HG02759 (cell line): Measurements from ENCODE around the gene ATG2B.
"Not testable (repeated sequence)": the region's sequence is repeated elsewhere in the genome, so short reads cannot be mapped to it uniquely, and the experiment has no call there.

ENCODE experiments used
- ATAC-seq: cut with Tn5 transposase; IDR thresholded peaks from one replicate; pipeline ENCODE4 v1.9.1; 2021; ENCODE audit warnings: mild to moderate bottlenecking, moderate library complexity; ENCODE audit not compliant: unreplicated experiment

ATG2B gene

DNA sequence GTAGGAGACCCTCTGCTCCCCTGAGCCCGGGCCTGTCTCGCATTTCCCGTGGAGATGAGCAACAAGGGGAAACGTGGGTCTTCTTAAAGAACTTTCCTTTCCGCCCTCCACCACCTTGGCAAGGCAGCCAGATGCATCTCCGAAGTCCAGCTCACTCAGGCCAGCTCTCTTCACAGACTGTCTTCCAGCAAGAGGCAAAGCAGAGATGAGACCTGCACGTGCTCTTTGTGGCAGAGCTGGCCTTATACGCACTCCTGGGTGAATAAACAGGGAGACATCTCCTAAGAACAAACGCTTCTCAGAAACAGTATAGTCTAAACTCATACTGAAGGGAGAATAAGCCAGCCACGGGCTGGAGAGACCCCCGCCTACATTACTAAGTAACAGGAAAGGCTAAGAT lies 108.5 kb downstream of the ATG2B start:
- no peak for ATAC-seq

DNA sequence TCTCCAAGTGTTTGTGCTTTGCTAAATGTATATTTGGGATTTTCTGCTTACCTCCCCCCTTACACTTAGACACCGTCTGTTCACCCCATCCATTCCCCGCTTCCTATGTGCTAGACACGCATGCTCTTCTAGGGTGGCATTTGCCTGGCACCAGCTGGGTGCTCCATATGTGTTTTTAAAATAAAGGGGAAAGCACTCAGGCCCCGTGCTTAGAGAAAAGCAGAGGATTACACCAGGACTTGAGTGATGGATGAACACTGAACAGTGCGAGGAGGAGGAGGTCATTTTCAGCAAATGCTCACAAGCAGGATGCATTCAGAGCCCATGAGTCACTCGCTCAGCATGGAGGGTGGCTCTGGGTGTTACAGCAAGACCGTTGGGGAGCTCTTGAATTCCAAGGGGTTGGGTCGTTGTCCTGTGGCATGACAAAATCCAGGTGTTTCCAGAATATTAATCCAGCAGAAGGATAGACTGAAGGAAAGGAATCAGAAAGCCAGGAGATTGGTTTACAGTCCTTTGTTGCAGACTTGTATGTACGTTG lies 110.1 kb downstream of the ATG2B start:
- no peak for ATAC-seq

DNA sequence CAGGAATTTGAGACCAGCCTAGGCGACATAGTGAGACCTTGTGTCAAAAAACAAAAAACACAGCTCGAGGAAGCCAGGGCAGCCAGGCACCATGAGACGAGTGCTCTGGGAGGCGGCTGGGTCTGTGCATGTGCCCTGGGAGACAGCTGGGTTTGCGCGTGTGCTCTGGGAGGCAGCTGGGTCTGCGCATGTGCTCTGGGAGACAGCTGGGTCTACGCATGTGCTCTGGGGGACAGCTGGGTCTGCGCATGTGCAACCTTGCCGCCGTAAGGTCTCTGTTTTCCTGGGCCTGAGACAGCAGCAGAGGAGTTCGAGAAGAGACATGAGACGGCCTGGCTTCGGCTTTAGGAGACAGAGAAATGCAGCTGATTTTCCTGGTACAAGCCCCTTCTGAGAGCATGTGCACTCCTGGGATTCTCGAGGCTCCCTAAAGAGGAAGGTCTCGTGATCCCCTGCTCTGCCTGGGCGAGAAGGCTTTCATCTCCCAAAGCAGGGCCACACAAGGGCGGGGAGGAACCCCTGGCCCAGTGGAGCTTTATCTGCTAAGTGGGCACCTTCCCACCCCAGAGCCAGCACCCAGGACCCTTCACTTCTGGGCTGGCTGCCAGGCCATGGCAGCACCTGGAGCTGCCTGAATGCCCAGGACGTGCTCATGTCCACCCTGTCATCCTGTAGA lies 110.7 kb downstream of the ATG2B start:
- ATAC-seq = no peak

DNA sequence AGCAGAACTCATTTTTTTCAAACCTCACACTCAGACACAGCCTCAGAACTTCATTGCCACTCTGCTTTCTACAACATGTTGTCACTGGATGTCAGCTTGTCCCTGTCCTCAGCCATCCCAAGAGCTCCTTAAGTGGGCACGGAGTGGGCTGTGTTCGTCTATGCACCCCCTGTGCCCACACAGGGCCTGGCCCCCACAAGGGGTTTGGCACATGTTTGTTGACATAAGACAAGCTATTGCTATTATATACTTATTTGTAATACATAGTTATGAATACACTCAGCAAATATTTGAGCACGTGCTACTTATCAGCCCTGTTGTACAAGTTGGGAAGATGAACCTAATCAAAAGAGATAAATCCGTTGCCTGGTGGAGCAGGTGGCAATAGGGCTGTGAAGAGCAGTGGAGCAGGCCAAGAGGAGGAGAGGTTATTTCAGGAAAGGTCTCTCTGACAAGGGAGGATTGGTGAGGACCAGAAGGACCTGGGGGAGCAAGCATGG lies 111.4 kb downstream of the ATG2B start:
- no peak for ATAC-seq

DNA sequence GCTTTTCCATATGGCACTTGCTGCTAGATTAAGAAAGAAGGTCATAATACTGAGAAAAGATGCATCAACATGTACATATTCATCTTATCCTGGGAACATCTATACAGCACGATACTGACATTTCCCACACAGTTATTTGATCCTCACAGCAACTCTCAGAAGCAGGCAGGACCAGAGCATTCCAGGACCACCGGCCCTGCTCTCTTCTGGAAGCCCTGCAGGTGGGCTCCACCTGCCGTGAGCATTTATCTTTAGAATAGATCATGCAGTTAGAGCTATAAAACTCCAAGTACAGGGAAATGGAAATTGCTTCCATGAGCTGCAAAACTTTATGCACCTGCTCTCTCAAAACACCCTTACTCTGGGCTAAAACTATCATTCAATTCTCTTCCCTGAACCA lies 112.7 kb downstream of the ATG2B start:
- no peak for ATAC-seq

DNA sequence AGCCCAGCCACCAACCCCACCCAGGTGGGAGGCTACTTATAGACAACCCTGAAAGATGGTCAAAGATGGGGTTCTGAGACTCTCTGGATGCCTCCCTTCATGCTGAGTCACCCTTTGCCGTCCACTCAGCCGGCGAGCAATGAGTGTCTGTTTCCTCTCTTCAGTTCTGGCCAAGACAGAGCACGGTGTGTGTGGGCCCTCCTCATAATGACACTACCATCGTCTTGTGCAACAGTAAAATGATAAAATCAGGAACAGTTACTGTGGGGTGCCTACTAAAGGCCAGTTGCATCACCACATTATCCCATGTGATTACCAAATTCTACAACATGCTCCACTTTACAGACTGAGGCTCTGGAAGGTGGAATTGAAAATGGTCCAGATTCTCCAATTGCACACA lies 114.1 kb downstream of the ATG2B start:
- ATAC-seq = no peak

DNA sequence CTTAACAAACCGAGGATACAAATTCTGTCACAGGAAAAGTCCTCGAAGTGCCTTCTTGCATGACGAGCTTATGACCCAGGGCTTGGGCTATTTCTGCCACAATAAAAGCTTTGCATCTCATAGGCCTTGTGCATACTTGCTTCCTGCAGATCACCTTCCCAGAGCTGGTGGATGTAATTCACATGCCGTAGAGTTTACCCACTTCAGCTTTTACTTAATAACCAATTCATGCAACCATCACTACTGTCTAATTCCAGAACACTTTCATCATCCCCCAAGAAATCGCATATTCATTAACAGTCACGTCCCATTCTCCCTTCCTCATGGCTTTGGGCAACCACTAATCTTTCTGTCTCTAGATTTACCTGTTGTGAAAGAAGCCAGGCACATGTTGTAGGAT lies 116.1 kb downstream of the ATG2B start:
- ATAC-seq = no peak

DNA sequence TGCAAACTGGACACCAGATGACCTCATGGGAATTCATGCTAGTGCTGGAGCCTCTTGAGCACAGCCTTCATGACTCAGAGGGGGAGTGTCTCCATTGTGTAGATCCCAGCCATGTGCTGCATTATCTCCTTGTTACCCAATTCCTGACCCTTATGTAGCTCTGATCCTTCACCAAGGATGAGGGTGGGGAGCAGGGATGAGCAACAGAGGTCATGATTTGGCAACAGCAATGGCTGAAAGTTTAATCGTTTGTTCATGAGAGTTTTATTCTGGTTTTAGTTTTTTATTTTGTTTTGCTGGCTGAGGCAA lies 116.6 kb downstream of the ATG2B start:
- ATAC-seq = no peak

DNA sequence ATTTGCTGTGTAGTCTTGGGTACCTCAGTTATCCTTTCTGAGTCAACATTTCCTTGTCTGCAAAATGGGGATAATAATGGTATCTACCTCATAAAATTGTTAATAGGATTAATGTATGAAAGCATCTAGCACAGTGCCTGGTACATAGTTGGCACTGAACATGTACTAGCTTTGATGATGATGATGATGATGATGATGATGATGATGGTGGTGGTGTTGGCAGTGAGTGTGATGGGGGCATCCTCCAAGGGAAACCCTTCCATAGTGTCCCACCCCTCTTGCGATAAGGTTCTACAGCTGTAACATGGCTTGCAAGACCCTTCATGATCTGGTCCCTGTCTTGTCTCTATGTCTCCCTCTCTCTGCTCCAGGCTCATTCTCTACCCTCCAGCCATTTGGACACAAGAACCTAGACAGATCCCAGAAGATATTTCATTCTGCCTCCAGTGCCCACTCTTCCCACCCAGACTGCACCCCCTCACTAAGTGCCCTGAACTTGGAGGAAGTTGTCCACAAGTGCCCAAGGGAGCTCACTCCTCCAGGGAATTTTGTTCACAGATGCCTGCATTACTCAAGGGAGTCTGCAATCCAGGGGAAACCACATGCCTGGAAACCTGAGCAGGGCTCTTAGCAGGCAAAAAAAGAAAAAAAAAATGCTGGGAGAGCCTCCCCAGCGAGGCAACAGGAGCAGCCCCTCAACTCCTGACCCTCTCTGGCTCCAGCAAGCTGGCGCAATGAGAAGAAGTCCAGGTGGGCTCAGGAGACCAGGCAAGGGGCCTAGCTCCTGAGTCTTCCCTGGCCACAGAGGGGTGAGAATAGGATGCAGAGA lies 117.2 kb downstream of the ATG2B start:
- no peak for ATAC-seq

DNA sequence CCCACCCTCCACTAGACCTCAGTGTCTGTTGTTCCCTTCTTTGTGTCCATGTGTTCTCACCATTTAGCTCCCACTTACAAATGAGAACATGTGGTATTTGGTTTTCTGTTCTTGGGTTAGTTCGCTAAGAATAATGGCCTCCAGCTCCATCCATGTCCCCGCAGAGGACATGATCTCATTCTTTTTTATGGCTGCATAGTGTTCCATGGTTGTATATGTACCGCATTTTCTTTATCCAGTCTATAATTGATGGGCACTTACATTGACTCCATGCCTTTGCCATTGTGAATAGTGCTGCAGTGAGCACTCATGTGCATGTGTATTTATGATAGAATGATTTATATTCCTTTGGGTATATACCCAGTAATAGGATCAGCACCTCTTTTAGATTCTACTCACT lies 118.1 kb downstream of the ATG2B start:
- not testable (repeated sequence) for ATAC-seq

DNA sequence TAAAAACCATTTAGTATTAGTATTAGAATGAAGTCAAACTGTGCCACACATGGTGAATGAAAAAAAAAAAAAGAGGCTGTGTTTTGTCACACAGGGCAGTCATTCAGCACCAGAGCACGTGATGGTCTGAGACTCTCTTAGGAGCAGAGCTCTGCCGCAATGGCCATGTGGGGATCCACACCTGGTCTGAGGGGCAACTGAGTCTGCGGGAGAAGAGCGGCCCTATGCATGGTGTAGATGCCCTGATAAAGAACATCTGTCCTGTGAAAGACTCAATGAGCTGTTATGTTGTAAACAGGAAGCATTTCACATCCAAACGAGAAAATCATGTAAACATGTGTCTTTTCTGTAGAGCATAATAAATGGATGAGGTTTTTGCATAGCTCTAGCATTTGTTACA lies 119.4 kb downstream of the ATG2B start:
- no peak for ATAC-seq

DNA sequence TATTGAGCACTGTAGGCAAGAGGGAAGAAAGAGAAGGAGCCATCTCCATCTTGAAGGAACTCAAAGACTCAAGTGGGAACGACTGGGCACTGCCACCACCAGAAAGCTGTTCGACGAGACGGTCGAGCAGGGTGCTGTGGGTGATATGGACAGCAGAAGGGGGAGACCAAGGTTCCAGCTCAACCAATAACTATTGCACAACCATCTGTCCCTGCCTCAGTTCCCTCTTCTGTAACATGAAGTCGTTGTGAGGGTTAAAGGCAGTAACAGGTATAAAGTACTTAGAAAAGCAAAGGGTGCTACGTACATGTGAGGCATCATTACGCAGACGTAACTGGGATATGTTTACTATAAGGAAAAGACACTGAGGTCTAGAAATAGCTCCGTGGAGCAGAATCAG lies 121.0 kb downstream of the ATG2B start:
- ATAC-seq = no peak

DNA sequence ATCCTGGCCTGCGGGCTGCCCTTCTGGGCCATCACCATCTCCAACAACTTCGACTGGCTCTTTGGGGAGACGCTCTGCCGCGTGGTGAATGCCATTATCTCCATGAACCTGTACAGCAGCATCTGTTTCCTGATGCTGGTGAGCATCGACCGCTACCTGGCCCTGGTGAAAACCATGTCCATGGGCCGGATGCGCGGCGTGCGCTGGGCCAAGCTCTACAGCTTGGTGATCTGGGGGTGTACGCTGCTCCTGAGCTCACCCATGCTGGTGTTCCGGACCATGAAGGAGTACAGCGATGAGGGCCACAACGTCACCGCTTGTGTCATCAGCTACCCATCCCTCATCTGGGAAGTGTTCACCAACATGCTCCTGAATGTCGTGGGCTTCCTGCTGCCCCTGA lies 122.5 kb downstream of the ATG2B start:
- ATAC-seq = no peak

DNA sequence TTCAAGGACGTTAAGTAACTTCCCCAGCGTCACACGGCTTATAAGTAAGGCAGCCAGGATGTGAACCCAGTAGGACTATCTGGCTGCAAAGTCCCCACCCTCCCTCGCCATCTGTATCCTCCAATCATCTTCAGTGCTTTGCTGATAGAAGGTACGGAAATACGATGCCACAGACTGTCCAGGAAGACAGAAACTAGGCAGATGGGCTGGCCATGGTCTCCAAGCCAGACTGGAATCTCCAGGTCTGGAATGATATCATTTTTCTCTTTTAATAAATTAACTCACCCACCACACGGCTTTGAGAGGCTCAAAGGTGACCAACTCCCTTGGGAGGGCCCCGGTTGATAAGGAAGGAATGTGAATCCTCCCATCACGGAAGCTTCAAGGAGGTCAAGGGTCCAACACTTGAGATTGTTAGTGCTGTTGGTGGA lies 123.4 kb downstream of the ATG2B start:
- no peak for ATAC-seq

DNA sequence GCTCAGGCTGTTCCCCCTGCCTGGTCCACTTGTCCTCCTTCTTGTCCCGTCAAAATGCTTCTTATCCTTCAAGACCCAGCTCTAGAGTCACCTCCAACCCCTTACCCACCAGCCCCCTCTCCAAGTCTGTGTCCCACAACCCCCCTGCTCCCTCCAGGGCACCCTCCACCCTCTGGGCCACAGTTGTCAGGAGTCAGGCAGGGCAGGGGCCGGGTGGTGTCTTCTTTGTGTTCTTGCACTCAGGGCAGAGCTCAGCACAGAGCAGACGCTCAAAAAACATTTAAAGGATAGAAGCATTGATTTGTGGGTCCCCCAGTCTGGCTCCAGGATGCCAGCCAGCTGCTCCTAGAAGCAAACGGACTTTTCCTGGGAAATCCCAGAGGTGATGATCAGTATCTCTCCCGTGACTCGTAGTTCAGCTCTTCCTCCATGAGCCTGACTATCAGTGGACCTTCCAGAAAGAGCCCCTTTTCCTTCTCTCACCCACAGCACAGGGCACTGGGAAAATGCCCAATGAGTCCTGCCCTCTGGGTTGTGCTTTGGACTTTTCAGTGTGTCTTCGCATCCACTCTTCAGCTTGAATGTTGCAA lies 124.4 kb downstream of the ATG2B start:
- no peak for ATAC-seq

DNA sequence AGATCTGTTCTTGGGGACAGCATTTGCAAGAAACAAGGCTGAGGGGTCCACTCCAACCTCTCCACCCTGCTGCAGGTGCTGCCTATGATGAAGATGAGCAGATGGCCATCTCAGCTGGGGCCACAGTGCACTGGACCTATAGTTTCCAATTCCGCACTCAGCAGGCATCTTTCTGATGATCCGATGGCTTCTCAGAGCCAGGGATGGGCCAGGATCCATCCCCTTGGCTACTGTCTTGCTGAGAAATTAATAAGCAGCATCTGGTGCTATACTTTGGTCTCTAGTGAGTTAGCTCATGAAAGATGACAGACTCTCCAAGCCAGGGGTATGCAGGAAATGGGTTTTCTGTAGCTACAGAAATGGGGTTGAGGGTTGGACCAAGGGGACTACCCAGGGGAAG lies 125.5 kb downstream of the ATG2B start:
- ATAC-seq = no peak

DNA sequence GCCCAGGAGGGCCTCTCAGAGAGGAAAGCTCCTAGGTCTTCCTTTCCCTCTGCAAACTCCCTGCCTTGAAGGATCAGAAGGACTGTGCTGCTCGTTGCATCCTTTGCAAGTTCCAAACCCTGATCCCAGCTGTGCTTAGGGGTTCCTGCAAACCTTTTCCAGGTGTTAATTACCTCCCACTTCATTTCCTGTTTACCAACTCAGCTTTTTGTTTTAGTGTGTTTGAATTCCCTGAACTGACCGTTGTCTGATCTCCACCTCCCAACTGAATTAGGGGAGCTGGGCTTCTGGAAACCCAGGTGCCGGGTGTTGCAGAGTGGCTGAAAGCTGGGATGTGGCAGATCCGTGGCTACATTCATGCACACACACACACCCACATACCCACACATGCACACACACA lies 127.7 kb downstream of the ATG2B start:
- no peak for ATAC-seq

DNA sequence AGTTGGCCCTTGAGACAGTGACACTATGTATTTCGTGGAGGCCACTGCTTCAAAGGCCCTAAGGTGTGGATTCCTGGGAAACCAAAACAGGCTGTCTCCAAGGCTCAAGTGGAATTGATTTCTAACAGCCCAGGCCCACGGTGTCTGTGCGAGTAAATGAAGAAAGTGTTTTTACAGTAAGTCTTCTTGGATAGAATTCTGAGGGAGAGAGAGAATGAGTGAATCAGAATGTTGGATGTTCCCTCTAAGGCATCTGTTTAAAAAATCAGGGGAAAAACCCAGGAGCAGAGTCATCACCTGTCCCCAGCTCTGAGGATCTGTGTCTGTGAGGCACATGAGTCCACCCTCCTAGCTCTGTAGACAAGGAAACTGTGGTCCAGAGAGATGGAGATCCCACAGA lies 129.5 kb downstream of the ATG2B start:
- ATAC-seq = no peak

DNA sequence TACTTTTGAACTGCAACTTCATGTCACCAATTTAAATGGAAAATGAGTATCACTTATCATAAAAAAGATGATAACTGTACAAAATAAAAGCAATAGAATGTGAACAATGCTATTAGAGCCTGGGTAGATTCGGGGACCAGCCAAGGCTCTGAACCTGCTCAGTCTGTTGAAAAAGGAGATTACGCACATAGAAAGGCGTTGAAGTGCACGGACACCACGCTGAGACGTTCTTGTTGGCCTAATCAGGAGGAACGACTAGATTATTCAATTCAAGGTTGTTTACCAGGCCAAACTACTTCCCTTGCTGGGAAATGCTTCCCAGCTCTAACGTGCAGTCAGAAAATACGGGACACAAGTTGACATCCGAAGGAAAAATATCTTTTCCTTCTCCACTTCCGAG lies 130.6 kb downstream of the ATG2B start:
- ATAC-seq = no peak

DNA sequence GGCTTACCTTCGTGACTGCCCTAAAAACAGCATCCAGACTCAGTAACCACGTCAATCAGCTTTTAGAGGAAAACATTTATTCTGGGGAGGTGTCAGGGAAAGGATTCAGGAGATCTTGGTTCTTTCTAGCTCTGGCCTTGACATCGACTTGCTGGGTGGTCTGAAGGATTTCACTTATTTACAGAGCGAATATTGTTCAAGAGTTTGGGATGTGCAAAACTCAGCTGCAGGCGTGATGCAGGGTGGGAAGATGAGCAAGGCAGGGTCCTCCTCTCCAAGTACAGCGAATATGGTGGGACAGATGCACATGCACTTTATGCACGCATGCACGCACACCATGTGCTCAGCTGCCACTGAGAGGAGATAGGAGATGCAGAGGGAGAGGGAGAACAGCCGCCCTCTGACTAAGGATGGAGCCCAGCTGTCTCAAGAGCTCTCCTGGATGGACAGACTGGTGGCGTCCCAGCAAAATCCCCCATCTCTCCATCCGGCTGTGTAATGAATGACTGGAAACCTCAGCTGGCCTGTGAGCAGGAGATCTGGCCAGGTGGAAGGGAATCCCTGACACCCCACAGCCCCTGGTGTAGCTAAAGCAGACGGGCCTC lies 131.5 kb downstream of the ATG2B start:
- no peak for ATAC-seq

DNA sequence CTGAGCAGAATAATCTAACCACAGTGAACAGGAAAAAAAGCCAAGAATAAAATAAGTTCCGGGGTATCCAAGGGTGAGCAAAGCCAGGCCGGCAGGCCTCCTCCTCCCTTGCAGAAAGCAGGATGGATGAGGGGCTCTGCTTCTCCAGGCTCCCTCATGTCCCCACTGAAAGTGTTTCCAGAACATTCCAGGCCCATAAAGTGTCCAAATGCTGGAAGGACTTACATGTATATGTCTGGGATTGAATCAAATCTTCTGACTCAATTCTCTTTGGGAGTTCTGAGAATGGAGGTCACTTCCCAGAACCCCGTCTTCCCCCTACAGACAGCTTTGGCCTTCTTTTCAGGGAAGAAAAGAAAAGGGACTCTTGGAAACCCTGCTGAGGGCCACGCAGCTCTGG lies 132.1 kb downstream of the ATG2B start:
- no peak for ATAC-seq

DNA sequence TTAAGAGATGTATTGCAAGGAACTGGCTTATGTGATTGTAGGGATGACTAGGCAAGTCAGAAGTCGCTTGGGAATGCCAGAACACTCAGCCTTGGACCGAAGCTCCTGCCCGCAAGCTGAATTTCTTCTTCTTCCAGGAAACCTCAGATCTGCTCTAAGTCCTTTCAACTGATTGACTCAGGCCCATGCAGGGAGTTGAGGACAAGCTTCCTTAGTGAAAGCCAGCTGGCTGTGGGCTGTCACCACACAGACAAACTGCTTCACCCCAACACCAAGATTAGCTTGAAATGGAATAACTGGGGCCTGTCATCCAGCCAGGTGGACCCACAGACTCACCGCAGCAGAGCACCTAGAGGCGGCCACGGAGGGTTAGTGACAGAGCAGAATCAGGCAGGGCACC lies 133.8 kb downstream of the ATG2B start:
- ATAC-seq = no peak
